Hippocampal formation (tissue), 2 donors: ENCODE data around the gene MYBBP1A.

Experiments
- DNase-seq, 2 donors: peaks; one replicate each; lab custom pipeline; 2025; lab: John Stamatoyannopoulos, UW

Gene MYBBP1A

GRCh38 chr17:4548061-4548461, 7.1 kb downstream of the MYBBP1A start:
- no peak for DNase-seq

- no peak for DNase-seq
Measured at GRCh38 chr17:4547118-4547906, 7.9 kb downstream of the MYBBP1A start.

GRCh38 chr17:4545217-4545951, 9.8 kb downstream of the MYBBP1A start:
- DNase-seq = no peak

- DNase-seq = no peak
Measured at GRCh38 chr17:4544951-4545216, 10.3 kb downstream of the MYBBP1A start.

GRCh38 chr17:4544135-4544950, 10.8 kb downstream of the MYBBP1A start:
- DNase-seq = no peak

- DNase-seq = no peak
Measured at GRCh38 chr17:4543557-4544026, 11.6 kb downstream of the MYBBP1A start.

- DNase-seq = no peak
Measured at GRCh38 chr17:4542726-4543191, 12.4 kb downstream of the MYBBP1A start.

- DNase-seq = no peak
Measured at GRCh38 chr17:4542003-4542725, 13.0 kb downstream of the MYBBP1A start.

GRCh38 chr17:4541328-4542002, 13.7 kb downstream of the MYBBP1A start:
- no peak for DNase-seq

- no peak for DNase-seq
Measured at GRCh38 chr17:4540687-4541327, 14.4 kb downstream of the MYBBP1A start.

GRCh38 chr17:4540224-4540651, 14.9 kb downstream of the MYBBP1A start:
- no peak for DNase-seq

GRCh38 chr17:4539576-4540223, 15.5 kb downstream of the MYBBP1A start:
- DNase-seq = no peak

- DNase-seq = no peak
Measured at GRCh38 chr17:4539025-4539424, 16.2 kb downstream of the MYBBP1A start.

- DNase-seq = no peak
Measured at GRCh38 chr17:4538236-4539002, 16.8 kb downstream of the MYBBP1A start.

- peak in 1 of 2 donors; percentile 60 for DNase-seq
Measured at GRCh38 chr17:4537451-4538235, 17.5 kb downstream of the MYBBP1A start.

GRCh38 chr17:4536742-4537411, 18.3 kb downstream of the MYBBP1A start:
- no peak for DNase-seq

- DNase-seq = peak; percentile 27 to 36
Measured at GRCh38 chr17:4536259-4536741, 18.9 kb downstream of the MYBBP1A start.
